GM12892 (cell line): ENCODE results near the gene EHF.

Source experiments
- POLR2A ChIP-seq: IDR thresholded peaks from 2 replicates; pipeline ENCODE4 v1.6.1; 2011; ENCODE audit warnings: low read depth, low read length, control low read depth
- POLR2AphosphoS5 ChIP-seq: IDR thresholded peaks from 2 replicates; pipeline ENCODE4 v1.6.1; 2011; ENCODE audit warnings: low read depth, low read length, control low read depth
- TAF1 ChIP-seq: IDR thresholded peaks from 2 replicates; pipeline ENCODE4 v1.6.1; 2011; ENCODE audit warnings: low read depth, mild to moderate bottlenecking, control low read depth, low read length, borderline replicate concordance

- TF ChIP-seq POLR2A (no peak), TAF1 (no peak), POLR2AphosphoS5 (no peak)
Observed at GRCh38 chr11:34614344-34615104, 6.4 kb upstream of the EHF start.
